Panc1 (cell line): ENCODE results near the gene NUBP2. TPM values are rescaled to one million over a fixed set of nuclear protein-coding genes. Genes with fewer than 3 reads are reported as not detected.

Experiments
- ATAC-seq: fragments of 200-7000 bp; cut with Tn5 transposase; 2 replicates; pipeline ENCODE4 v1.9.1; 2020; ENCODE audit warnings: mild to moderate bottlenecking, moderate library complexity
- BruUV-seq: library from RNA; stranded (reverse); fragments of 400-500 nt; replicated peaks from 2 replicates; lab custom pipeline; 2021; lab: Mats Ljungman, UMichigan
- CTCF ChIA-PET: fragments of 300-600 bp; sonication (Branson Sonifier 250); formaldehyde crosslinking; loops from one replicate; lab custom pipeline; 2022; ENCODE audit warnings: antibody characterized with exemption; lab: Charles Lee
- POLR2A ChIA-PET: fragments of 300-600 bp; sonication (Branson Sonifier 250); formaldehyde crosslinking; loops from one replicate; lab custom pipeline; 2022; ENCODE audit warnings: antibody characterized with exemption; lab: Charles Lee
- DNase-seq: peaks from one replicate; pipeline ENCODE4 v3.0.0-alpha.2; 2010; ENCODE audit warnings: low read depth, low spot score
- H3K27ac ChIP-seq: 2 replicates; pipeline ENCODE4 v1.5.1; 2011; ENCODE audit warnings: mild to moderate bottlenecking, low read length, inconsistent platforms
- H3K27me3 ChIP-seq: fragments of 200-500 bp; sonication (Bioruptor generic); 2 replicates; pipeline ENCODE4 v1.6.0; 2014; ENCODE audit warnings: low read length, inconsistent platforms; ENCODE audit not compliant: control insufficient read depth, insufficient read depth
- H3K36me3 ChIP-seq: fragments of 200-500 bp; sonication (Bioruptor generic); 2 replicates; pipeline ENCODE4 v1.5.1; 2014; ENCODE audit warnings: inconsistent platforms, mild to moderate bottlenecking, low read length, moderate library complexity; ENCODE audit not compliant: control insufficient read depth, insufficient read depth
- H3K4me1 ChIP-seq: 2 replicates; pipeline ENCODE4 v1.5.1; 2011; ENCODE audit warnings: inconsistent platforms, mild to moderate bottlenecking, low read length, moderate library complexity; ENCODE audit not compliant: control insufficient read depth, insufficient read depth
- H3K4me3 ChIP-seq, 2 experiments: 2 replicates each; pipeline ENCODE4 v1.5.1; 2011 to 2012; ENCODE audit warnings: low read depth in 2 of 2, low read length in 2 of 2, mild to moderate bottlenecking in 2 of 2, inconsistent platforms in 1 of 2, moderate library complexity in 1 of 2
- H3K9me3 ChIP-seq: fragments of 200-500 bp; sonication (Bioruptor generic); 2 replicates; pipeline ENCODE4 v1.5.1; 2014; ENCODE audit warnings: low read depth, mild to moderate bottlenecking, inconsistent platforms, low read length, moderate library complexity; ENCODE audit not compliant: control insufficient read depth, insufficient read depth
- POLR2AphosphoS5 ChIP-seq: IDR thresholded peaks from 2 replicates; pipeline ENCODE4 v1.6.1; 2012; ENCODE audit warnings: mild to moderate bottlenecking, low read depth, low read length, moderate library complexity
- SIN3A ChIP-seq: IDR thresholded peaks from 2 replicates; pipeline ENCODE4 v1.6.1; 2012; ENCODE audit warnings: low read depth, mild to moderate bottlenecking, low read length, moderate library complexity, borderline replicate concordance; ENCODE audit not compliant: insufficient read depth
- TCF7L2 ChIP-seq: IDR thresholded peaks from 2 replicates; pipeline ENCODE4 v1.6.1; 2011; ENCODE audit warnings: mild to moderate bottlenecking, low read depth, low read length, inconsistent platforms
- in situ Hi-C: cut with HindIII; loops from 2 replicates; pipeline ENCODE4 v1.10.0; 2016; ENCODE audit warnings: low sequenced_read_pairs, low pct_unique_long_range_greater_than_20kb
- intact Hi-C: fragments of 100-400 bp; cut with micrococcal nuclease; formaldehyde crosslinking; loops from one replicate; pipeline ENCODE4 v1.10.0; 2022; ENCODE audit not compliant: unreplicated experiment
- total RNA-seq: library from RNA; stranded (reverse); gene quantifications from one replicate; pipeline ENCODE4 v1.2.1, GENCODE V29; 2021; ENCODE audit not compliant: unreplicated experiment
- TF ChIP-seq, protein P1 (sequence below): fragments of 450-650 bp; IDR thresholded peaks from 2 replicates; pipeline ENCODE4 v1.5.1; 2017; ENCODE audit warnings: mild to moderate bottlenecking
- TF ChIP-seq, protein P2 (sequence below), 2 experiments: IDR thresholded peaks; 2 replicates each; pipeline ENCODE4 v1.6.1; 2011 to 2012; ENCODE audit warnings: low read depth in 2 of 2, control low read depth in 1 of 2, low read length in 1 of 2, mild to moderate bottlenecking in 1 of 2, moderate library complexity in 1 of 2; ENCODE audit not compliant: insufficient read depth in 1 of 2

Gene NUBP2
- total RNA-seq, 1 experiment from 2014 or later, result 85.8 TPM

DNA sequence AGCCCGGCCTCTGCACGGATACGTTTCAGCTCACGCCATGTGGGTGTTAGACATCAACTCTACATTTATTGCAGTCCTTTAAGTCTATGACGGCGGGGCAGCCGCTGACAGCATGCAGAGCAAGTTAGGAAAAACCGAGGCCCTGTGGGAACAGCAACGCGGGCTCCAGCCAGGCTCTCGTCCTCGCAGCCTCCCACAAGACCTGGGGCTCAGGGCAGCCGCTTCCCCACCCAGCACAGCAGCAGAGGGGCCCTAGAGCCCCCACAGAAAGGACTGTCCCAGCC is 6.1 kb upstream of the NUBP2 start:
- ChIA-PET POLR2A (no interaction called here), CTCF (no interaction called here)
- intact Hi-C loops, result loop anchor here (10.0 kb wide), 1 partner anchor 1092 kb away; the partner anchor contains the start of genes JMJD8 and STUB1
- BruUV-seq, result no TSS peak
- in situ Hi-C loops, result no loop called here
- Histone ChIP-seq H3K27ac (peak overlapping the region; percentile 70), H3K27me3 (no peaks in the 10 kb centered on the region), H3K36me3 (no peaks in the 10 kb centered on the region; the same call in 1 of the 2 replicates), H3K9me3 (no peaks in the 10 kb centered on the region), H3K4me1 (peaks cover 61% of the 10 kb centered on the region), H3K4me3 (no peak overlapping the region)
- DNase-seq (no peak), ATAC-seq (no peak)
- TF ChIP-seq, protein P1, sequence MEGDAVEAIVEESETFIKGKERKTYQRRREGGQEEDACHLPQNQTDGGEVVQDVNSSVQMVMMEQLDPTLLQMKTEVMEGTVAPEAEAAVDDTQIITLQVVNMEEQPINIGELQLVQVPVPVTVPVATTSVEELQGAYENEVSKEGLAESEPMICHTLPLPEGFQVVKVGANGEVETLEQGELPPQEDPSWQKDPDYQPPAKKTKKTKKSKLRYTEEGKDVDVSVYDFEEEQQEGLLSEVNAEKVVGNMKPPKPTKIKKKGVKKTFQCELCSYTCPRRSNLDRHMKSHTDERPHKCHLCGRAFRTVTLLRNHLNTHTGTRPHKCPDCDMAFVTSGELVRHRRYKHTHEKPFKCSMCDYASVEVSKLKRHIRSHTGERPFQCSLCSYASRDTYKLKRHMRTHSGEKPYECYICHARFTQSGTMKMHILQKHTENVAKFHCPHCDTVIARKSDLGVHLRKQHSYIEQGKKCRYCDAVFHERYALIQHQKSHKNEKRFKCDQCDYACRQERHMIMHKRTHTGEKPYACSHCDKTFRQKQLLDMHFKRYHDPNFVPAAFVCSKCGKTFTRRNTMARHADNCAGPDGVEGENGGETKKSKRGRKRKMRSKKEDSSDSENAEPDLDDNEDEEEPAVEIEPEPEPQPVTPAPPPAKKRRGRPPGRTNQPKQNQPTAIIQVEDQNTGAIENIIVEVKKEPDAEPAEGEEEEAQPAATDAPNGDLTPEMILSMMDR, result no peak
- 0 out of 2 replicates have a peak, but pooled peaks have one; percentile 17 for TF ChIP-seq SIN3A

DNA sequence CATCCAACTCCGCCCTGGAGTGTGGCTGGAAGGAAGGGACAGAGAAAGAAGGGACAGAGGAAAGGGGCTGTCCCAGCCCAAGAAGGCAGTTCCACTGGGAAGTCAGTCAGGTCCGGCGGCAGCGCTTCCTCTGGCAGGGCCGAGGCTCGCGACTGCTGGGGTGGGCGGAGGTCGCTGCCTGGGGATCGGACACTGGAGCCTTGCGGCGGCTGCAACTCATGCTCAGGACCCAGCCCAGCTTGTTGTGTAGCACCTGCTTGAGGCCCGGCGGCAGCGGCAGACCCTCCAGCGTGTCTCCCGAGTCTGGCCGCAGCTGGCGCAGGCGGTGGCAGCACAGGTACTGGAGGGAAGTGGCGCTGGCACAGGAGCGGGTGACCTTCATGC is 5.8 kb upstream of the NUBP2 start:
- POLR2A ChIA-PET, result no interaction called here
- intact Hi-C loops, result loop anchor here (10.0 kb wide), 1 partner anchor 1092 kb away; the partner anchor contains the start of genes JMJD8 and STUB1
- Histone ChIP-seq H3K9me3 (no peaks in the 10 kb centered on the region), H3K36me3 (no peaks in the 10 kb centered on the region; the same call in 1 of the 2 replicates), H3K4me3 (no peak overlapping the region), H3K4me1 (peaks cover 61% of the 10 kb centered on the region), H3K27me3 (no peaks in the 10 kb centered on the region), H3K27ac (peak overlapping the region; percentile 70)
- in situ Hi-C loops, result no loop called here
- TF ChIP-seq POLR2AphosphoS5 (0 out of 2 replicates have a peak, but pooled peaks have one; percentile 42), TCF7L2 (no peak), SIN3A (no peak)
- BruUV-seq, result no TSS peak
- CTCF ChIA-PET, result interaction anchor here (0.6 kb wide), 1 partner anchor 47 kb away, joined by 17 read pairs; no protein-coding TSS in a partner anchor
- no peak for DNase-seq
- no peak for ATAC-seq

DNA sequence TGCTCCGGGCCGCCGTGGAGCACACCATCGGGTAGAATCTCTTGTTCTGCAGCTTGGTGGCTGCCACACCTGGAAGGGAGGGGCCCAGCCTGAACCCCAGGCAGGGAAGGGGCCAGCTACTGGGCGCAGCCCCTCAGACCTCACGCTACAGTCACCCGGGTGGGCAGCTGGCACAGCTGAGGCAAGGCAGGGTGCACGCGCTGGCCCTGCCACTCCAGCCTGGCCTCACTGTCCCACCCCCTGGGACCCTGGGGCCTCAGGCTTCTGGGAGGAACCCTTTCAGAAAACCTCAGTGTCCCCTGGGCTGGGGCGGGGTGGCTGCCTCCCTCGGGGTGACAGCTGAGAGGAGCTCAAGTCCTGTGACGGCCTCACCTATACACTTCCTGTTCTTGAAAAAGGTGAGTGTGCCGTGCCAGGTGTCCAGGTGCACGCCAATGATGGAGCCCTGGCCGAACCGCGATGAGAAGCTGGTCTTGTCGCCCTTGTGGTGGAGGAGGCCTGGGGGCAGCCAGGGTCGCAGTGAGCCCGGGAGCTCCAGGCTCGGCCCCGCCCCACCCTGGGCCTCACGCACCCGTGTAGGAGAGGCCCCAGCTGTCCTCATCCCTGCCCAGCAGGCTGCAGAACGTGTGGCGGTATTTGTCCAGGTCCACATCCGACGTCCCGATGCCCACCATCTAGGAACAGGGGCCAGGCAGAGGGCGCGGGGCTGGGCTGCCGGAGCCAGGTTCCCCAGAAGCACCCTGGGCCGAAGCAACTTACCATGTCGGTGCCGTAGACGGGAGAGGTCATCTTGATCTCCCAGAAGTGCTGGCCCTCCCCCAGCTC is 5.2 kb upstream of the NUBP2 start:
- Histone ChIP-seq H3K4me3 (no peak overlapping the region), H3K9me3 (no peaks in the 10 kb centered on the region), H3K27me3 (no peaks in the 10 kb centered on the region), H3K27ac (peak overlapping the region; percentile 77; the same call in 1 of the 2 replicates), H3K36me3 (no peaks in the 10 kb centered on the region; the same call in 1 of the 2 replicates), H3K4me1 (peaks cover 61% of the 10 kb centered on the region)
- intact Hi-C loops, result loop anchor here (10.0 kb wide), 1 partner anchor 1093 kb away; the partner anchor contains the start of genes JMJD8 and STUB1
- CTCF ChIA-PET, result interaction anchor here (0.6 kb wide), 1 partner anchor 46 kb away, joined by 17 read pairs; no protein-coding TSS in a partner anchor
- POLR2A ChIA-PET, result no interaction called here
- TF ChIP-seq, protein P1, result no peak
- TF ChIP-seq, protein P2, sequence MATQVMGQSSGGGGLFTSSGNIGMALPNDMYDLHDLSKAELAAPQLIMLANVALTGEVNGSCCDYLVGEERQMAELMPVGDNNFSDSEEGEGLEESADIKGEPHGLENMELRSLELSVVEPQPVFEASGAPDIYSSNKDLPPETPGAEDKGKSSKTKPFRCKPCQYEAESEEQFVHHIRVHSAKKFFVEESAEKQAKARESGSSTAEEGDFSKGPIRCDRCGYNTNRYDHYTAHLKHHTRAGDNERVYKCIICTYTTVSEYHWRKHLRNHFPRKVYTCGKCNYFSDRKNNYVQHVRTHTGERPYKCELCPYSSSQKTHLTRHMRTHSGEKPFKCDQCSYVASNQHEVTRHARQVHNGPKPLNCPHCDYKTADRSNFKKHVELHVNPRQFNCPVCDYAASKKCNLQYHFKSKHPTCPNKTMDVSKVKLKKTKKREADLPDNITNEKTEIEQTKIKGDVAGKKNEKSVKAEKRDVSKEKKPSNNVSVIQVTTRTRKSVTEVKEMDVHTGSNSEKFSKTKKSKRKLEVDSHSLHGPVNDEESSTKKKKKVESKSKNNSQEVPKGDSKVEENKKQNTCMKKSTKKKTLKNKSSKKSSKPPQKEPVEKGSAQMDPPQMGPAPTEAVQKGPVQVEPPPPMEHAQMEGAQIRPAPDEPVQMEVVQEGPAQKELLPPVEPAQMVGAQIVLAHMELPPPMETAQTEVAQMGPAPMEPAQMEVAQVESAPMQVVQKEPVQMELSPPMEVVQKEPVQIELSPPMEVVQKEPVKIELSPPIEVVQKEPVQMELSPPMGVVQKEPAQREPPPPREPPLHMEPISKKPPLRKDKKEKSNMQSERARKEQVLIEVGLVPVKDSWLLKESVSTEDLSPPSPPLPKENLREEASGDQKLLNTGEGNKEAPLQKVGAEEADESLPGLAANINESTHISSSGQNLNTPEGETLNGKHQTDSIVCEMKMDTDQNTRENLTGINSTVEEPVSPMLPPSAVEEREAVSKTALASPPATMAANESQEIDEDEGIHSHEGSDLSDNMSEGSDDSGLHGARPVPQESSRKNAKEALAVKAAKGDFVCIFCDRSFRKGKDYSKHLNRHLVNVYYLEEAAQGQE (IDR thresholded peaks at IDR 0.05; ENCODE audit: insufficient read depth in 1 of 2, low read depth in 2 of 2, low read length in 1 of 2), result no peak
- peak; percentile 51; the same call in 1 of the 2 replicates for TF ChIP-seq POLR2AphosphoS5
- no peak for ATAC-seq
- in situ Hi-C loops, result no loop called here
- DNase-seq, result no peak
- no TSS peak for BruUV-seq
